ENCODE data around the gene DMXL2.

DMXL2 gene

GRCh38 chr15:51576911-51577500, 45.6 kb downstream of the DMXL2 start:
- H3K27ac ChIP-seq (ENCODE audit: extremely low read depth, low read depth, low read length) = no peak overlapping the region
- H3K4me3 ChIP-seq (ENCODE audit: low read depth, low read length) = no peak overlapping the region
- H3K9me3 ChIP-seq (ENCODE audit: control insufficient read depth, insufficient read depth, low read depth, low read length) = no peaks in the 10 kb centered on the region
- H3K4me1 ChIP-seq (ENCODE audit: control insufficient read depth, insufficient read depth, low read length) = peaks cover 4% of the 10 kb centered on the region; the same call in 1 of the 2 replicates
- H3K36me3 ChIP-seq (ENCODE audit: control insufficient read depth in 2 of 2, insufficient read depth in 1 of 2, low read length in 2 of 2) = no peaks in the 10 kb centered on the region
- ChIA-PET CTCF (no interaction called here), POLR2A (no interaction called here)
- TF ChIP-seq ZNF48 (tag by site-specific recombination; IDR thresholded peaks at IDR 0.05) (no peak), ZNF629 (tag by site-specific recombination; IDR thresholded peaks at IDR 0.05) (no peak), ZSCAN23 (tag by site-specific recombination; IDR thresholded peaks at IDR 0.05) (no peak), ZNF174 (tag by site-specific recombination; IDR thresholded peaks at IDR 0.05) (no peak), ZNF623 (tag by site-specific recombination; IDR thresholded peaks at IDR 0.05) (no peak), ZNF394 (tag by site-specific recombination; IDR thresholded peaks at IDR 0.05; ENCODE audit: borderline replicate concordance) (no peak), ZNF433 (tag by site-specific recombination; IDR thresholded peaks at IDR 0.05; ENCODE audit: low read depth) (no peak), ZNF416 (tag by site-specific recombination; IDR thresholded peaks at IDR 0.05) (no peak), ZNF560 (tag by site-specific recombination; IDR thresholded peaks at IDR 0.05; ENCODE audit: borderline replicate concordance) (no peak), ZNF423 (tag by site-specific recombination; IDR thresholded peaks at IDR 0.05) (no peak), ZFHX2 (tag by site-specific recombination; conservative IDR thresholded peaks at IDR 0.05) (no peak), BCL11A (tag by site-specific recombination; IDR thresholded peaks at IDR 0.05; ENCODE audit: low read depth) (no peak), ZNF248 (tag by site-specific recombination; IDR thresholded peaks at IDR 0.05) (no peak), ZNF132 (tag by site-specific recombination; IDR thresholded peaks at IDR 0.05; ENCODE audit: borderline replicate concordance) (no peak), ZNF404 (tag by site-specific recombination; IDR thresholded peaks at IDR 0.05) (no peak), ZNF112 (tag by site-specific recombination; IDR thresholded peaks at IDR 0.05) (no peak), ZXDB (tag by site-specific recombination; IDR thresholded peaks at IDR 0.05) (no peak), ZNF837 (tag by site-specific recombination; IDR thresholded peaks at IDR 0.05) (no peak), ZNF426 (tag by site-specific recombination; IDR thresholded peaks at IDR 0.05) (no peak), KLF16 (tag by site-specific recombination; IDR thresholded peaks at IDR 0.05) (no peak)

- no peaks in the 10 kb centered on the region for H3K9me3 ChIP-seq (ENCODE audit: control insufficient read depth, insufficient read depth, low read depth, low read length)
- H3K4me1 ChIP-seq (ENCODE audit: control insufficient read depth, insufficient read depth, low read length) = peaks cover 4% of the 10 kb centered on the region; the same call in 1 of the 2 replicates
- no peak overlapping the region for H3K4me3 ChIP-seq (ENCODE audit: low read depth, low read length)
- H3K36me3 ChIP-seq (ENCODE audit: control insufficient read depth in 2 of 2, insufficient read depth in 1 of 2, low read length in 2 of 2) = no peaks in the 10 kb centered on the region
- ChIA-PET CTCF (no interaction called here), POLR2A (no interaction called here)
- no peak overlapping the region for H3K27ac ChIP-seq (ENCODE audit: extremely low read depth, low read depth, low read length)
- no peak for TF ChIP-seq ZNF624 (tag by site-specific recombination; IDR thresholded peaks at IDR 0.05)
- no peak for TF ChIP-seq BCL6B (tag by site-specific recombination; IDR thresholded peaks at IDR 0.05)
- no peak for TF ChIP-seq INSM2 (tag by site-specific recombination; IDR thresholded peaks at IDR 0.05)
- no peak for TF ChIP-seq ZEB2 (tag by site-specific recombination; IDR thresholded peaks at IDR 0.05)
- no peak for TF ChIP-seq GLI2 (tag by site-specific recombination; IDR thresholded peaks at IDR 0.05; ENCODE audit: borderline replicate concordance, low read depth)
- TF ChIP-seq ZBTB26 (tag by site-specific recombination; optimal IDR thresholded peaks at IDR 0.05) = no peak
- TF ChIP-seq ZXDB (tag by site-specific recombination; IDR thresholded peaks at IDR 0.05) = no peak
- no peak for TF ChIP-seq PRDM10 (tag by site-specific recombination; IDR thresholded peaks at IDR 0.05)
Observed at GRCh38 chr15:51576286-51576850, 46.2 kb downstream of the DMXL2 start.
